ENCODE results near the gene SUCLG1. TPM values are rescaled to one million over a fixed set of nuclear protein-coding genes. Genes with fewer than 3 reads are reported as not detected.

Gene SUCLG1
- total and polyA plus RNA-seq, 4 donors, result 60.5 to 149 (median 120) TPM

GRCh38 chr2:84478867-84479266 is 19.8 kb upstream of the SUCLG1 start (continued):
- TF ChIP-seq CTCF (IDR thresholded peaks at IDR 0.05; ENCODE audit: low read depth, low read length, missing input control), result no peak
- no peak for TF ChIP-seq YY1 (IDR thresholded peaks at IDR 0.05)

GRCh38 chr2:84477886-84478285 is 18.8 kb upstream of the SUCLG1 start:
- DNase-seq (ENCODE audit: low spot score), result no peak
- H3K9me3 ChIP-seq (ENCODE audit: control insufficient read depth in 4 of 4, low read length in 3 of 4), result no peaks in the 10 kb centered on the region
- no peak overlapping the region for H3K9ac ChIP-seq (ENCODE audit: low read depth in 1 of 2, low read length in 2 of 2)
- H3K4me3 ChIP-seq (ENCODE audit: low read depth in 1 of 3, low read length in 3 of 3), result no peak overlapping the region
- peaks cover 0 to 4% (median 3%) of the 10 kb centered on the region in 4 donors for H3K4me1 ChIP-seq (ENCODE audit: control insufficient read depth in 4 of 4, insufficient read depth in 4 of 4, low read length in 3 of 4)
- no peaks in the 10 kb centered on the region for H3K36me3 ChIP-seq (ENCODE audit: control insufficient read depth in 4 of 4, insufficient read depth in 3 of 4, low read depth in 1 of 4, low read length in 3 of 4)
- H3K27ac ChIP-seq (ENCODE audit: low read depth in 1 of 2, low read length in 2 of 2), result no peak overlapping the region
- no peak for TF ChIP-seq HNF4A (conservative IDR thresholded peaks at IDR 0.05)
- no peak for TF ChIP-seq RAD21 (IDR thresholded peaks at IDR 0.05)
- no peak for TF ChIP-seq JUND (IDR thresholded peaks at IDR 0.05)
- TF ChIP-seq TAF1 (conservative IDR thresholded peaks at IDR 0.05), result no peak
- TF ChIP-seq MAX (IDR thresholded peaks at IDR 0.05), result no peak
- no peak for TF ChIP-seq EGR1 (IDR thresholded peaks at IDR 0.05; ENCODE audit: low read depth in 2 of 2)
- no peak for TF ChIP-seq GABPA (IDR thresholded peaks at IDR 0.05 in 1 of 2, conservative IDR thresholded peaks at IDR 0.05 in 1 of 2)
- TF ChIP-seq CTCF (IDR thresholded peaks at IDR 0.05; ENCODE audit: low read depth, low read length, missing input control), result no peak
- no peak for TF ChIP-seq RXRA (IDR thresholded peaks at IDR 0.05)
- TF ChIP-seq REST (IDR thresholded peaks at IDR 0.05), result no peak
- no peak for TF ChIP-seq NR2F2 (IDR thresholded peaks at IDR 0.05)
- no peak for TF ChIP-seq YY1 (IDR thresholded peaks at IDR 0.05)
- TF ChIP-seq FOXA1 (IDR thresholded peaks at IDR 0.05), result no peak
- no peak for TF ChIP-seq ATF3 (IDR thresholded peaks at IDR 0.05)
- no peak for TF ChIP-seq HNF4G (IDR thresholded peaks at IDR 0.05)
- no peak for TF ChIP-seq SP1 (IDR thresholded peaks at IDR 0.05)
- no peaks in the 10 kb centered on the region for H3K27me3 ChIP-seq (ENCODE audit: control insufficient read depth in 4 of 4, insufficient read depth in 4 of 4, low read length in 3 of 4)
- WGBS, result 93% methylated on average over 1 of the region's 1 CpG
